Measurements from ENCODE around the gene THBS1.
A peak's percentile ranks its signal among the peaks of the same experiment; 100 is the strongest.

Gene THBS1

GRCh38 chr15:39580485-39581241 is at the start of gene THBS1:
Gene THBS1 (plus strand): TSS chr15:39581079. CDS start chr15:39581858, 779 bp downstream.
- peak; percentile 28 for DNase-seq

DNA sequence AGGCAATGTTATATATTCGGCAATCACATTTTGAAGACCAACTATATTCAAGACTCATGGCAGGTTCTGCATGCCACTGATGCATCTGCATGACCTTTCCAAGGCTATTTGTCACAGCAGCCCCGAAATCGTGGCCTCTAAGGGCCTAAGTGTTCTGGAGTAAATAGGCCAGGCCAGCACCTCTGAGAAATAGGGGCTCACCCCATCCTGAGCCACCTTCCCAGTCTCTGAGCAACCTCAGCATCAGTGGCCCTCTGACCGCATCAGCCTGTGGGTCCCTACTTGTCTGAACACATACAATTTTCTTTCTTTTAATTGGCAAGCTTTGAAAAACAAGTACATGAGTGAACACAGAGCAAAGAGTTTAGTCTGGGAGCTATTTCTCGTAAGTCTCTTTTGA is 45.9 kb upstream of the THBS1 start:
- no peak for DNase-seq

- DNase-seq = no peak
These were observed 45.4 kb upstream of the THBS1 start for GRCh38 chr15:39535466-39535865.

DNA sequence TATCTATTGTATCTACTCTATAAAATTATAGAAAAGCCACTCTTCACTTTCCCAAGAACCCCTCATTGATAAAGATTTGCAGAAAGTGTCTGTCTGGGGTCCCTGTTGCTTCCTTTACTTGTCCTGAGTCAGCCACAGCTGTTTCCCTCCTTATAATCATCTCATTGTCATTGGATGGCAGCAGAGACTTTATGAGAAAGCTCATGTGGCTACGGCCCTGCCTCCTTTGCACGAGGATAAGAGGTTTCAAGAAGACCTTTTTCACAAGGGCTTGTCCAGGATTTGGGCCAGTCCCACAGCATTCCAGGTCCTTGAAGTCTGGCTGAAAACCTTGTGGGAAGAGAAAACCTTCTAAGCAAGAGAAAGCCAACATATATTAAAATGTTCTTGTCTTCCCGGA is 41.9 kb upstream of the THBS1 start:
- DNase-seq = no peak

GRCh38 chr15:39539466-39539865 is 41.4 kb upstream of the THBS1 start:
- no peak for DNase-seq

- no peak for DNase-seq
These were observed 40.8 kb upstream of the THBS1 start for GRCh38 chr15:39539973-39540558.

- no peak for DNase-seq
These were observed 38.4 kb upstream of the THBS1 start for GRCh38 chr15:39542385-39543065.

DNA sequence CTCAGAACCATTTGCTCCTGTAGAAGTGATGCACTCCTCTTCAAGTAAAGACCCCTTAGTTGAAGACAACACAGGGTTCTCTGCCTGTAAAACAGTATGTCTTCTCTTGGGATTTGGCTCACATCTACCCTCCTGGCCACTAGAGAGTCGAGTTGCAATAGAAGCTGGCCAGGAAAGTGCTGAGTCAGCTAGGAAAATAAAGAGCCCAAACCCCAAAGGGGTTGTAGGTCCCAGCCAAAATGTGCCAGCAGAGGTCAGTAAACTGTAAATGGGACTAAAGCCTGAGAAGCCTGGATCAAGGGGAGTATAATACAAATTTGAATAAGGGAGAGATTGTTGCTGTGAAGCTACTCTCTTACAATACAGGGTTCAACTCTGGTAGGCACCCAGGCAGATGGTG is 37.2 kb upstream of the THBS1 start:
- DNase-seq = no peak

DNA sequence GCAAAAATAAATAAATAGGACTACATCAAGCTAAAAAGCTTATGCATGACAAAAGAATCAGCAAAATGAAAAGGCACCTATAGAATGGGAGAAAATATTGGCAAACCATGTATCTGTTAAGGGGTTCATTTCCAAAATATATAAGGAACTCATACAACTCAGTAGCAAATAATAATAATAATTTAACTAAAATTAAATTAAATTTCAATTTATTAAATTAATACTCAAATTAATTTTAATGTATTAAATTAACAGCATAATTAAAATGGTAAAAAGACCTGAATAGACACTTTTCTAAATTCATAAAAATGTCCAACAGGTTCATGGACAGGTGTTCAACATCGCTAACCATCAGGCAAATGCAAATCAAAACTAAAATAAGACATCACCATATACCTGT is 34.0 kb upstream of the THBS1 start:
- no peak for DNase-seq

DNA sequence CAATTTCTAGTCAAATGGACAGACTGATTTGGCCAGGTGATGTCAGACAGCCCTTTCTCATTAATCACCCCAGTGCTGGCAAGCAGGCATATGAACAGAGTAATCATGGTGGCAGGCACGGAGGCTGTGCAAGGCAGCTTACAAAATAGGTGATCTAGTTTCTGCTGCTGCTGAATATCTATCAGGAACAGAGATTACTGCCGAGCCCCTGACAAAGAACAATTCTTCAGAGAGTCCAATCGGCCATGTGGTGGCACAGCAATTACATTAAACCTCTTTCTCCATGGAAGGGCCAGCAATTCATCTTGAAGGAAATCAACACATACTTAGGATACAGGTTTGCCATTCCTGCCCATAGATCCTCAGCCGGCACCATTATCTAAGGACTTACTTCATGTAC is 32.3 kb upstream of the THBS1 start:
- no peak for DNase-seq

GRCh38 chr15:39549912-39550311 is 31.0 kb upstream of the THBS1 start:
- DNase-seq = no peak

GRCh38 chr15:39551476-39551875 is 29.4 kb upstream of the THBS1 start:
- DNase-seq = no peak

DNA sequence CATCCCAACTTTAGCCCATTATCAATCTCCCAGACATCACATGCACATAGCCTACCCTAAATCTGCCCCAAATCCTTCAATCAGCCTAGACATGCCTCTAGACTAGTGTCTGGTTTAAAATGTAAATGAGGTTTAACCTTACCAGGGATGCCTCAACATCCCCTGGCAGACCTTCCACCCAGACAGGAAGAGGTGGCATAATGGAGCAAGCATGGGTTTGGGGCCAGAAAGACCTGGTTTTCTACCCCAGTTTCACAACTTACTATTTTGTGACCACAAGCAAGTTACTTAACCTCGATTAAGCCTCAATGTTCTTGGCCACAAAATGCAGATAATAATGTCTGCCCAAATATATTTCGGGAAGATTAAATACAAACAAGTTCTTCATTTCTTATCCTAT is 28.3 kb upstream of the THBS1 start:
- no peak for DNase-seq

GRCh38 chr15:39553947-39554693 is 26.8 kb upstream of the THBS1 start:
- peak; percentile 44 for DNase-seq

DNA sequence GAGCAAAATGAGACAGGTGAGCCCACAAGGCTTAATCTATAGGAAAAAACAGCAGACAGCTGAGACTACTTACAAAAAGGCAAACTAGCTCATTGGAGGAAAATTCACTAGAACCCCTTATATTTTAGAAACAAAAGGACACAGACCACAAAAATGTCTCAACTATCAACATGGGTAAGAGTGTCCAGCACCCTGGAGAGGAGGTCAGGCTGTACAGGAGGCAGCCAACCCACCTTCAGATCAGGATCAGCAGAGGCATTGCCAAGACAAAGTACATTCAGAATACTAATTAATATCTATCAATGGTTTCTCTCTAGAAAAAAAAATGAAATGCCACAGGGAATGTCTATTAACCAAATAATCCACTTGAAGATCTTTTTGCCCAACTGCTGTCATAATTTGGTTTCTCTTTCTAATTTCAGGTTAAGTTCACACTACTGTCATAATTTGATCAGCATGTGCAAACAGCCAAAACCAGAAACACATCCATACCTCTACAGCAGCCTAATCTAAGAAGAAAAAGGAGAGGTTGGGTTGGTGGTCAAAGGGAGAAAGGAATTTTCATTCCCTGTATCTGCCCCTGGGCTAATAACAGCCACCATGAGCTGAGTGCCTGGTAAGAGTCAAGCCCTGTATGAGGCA is 26.0 kb upstream of the THBS1 start:
- DNase-seq = no peak

- DNase-seq = peak; percentile 7
These were observed 25.0 kb upstream of the THBS1 start for GRCh38 chr15:39555885-39556284.

DNA sequence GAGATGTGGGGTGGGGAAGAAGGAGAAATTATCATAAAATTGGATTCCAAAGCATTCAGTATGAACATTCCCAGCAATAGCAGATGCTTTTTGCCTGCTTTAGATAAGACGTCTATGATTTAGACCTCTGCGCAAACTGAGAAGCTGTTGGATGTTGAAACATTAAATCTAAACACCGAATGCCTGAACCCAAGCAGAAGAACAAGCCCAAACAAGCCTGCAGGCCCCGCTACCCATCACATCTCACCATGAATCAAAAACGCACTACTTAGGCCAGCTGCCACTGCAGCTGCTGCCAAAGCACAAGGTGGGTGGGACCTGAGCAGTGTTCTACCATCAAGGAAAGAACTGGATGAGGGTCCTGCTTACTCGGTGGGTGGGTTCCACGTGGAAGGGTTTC is 24.4 kb upstream of the THBS1 start:
- DNase-seq = peak; percentile 15

DNA sequence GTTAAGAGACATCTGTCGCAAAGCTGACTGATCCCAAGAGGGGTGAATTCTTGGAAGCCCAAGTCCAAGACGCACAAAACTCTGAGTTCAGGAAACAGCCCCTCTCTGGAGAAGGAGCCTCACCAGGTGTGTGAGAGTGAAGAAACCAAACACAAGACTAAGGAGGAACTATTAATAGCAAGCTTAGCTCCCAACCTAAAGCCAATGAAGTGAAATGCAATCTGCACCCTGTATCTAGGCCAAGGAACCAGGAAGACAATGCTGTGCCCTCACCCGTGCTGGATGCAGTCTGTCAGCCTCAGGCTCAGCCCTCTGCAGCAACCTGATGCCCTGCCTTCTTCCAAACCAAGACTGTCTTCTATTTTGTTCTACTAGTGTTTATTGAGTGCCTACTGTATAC is 22.5 kb upstream of the THBS1 start:
- DNase-seq = no peak

DNA sequence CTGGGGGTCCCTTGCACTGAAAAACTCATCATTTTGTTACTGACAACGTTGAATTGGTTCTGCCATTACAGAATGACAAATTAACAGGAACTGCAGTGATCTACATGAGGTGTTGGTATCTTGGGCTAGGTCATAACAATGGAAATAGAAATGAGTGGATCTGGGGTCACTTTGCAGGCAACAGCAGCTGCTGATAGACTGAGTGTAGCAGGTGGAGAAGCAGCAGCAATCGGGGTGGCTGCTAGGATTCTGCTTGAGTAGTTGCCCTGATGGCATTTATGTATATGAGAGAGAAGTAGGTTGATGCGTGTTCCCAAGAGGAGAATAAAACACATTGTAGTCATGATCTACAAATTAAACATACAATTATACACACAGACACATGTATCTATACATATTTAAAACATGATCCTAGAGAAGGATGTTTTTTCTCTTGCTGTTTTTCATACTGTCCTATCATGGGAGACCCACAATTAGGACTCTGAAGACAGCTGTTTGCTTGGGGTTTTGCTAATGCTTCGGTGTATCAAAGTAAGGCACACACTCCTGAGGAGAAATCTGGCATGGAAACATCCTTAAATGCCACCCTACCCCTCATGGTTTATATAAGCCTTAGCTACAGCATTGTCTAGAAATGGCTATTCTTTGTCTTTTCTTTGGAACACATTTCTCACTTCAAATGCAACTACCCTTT is 15.8 kb upstream of the THBS1 start:
- no peak for DNase-seq

GRCh38 chr15:39565851-39566250 is 15.0 kb upstream of the THBS1 start:
- DNase-seq = no peak

GRCh38 chr15:39573287-39573686 is 7.6 kb upstream of the THBS1 start:
- DNase-seq = no peak

DNA sequence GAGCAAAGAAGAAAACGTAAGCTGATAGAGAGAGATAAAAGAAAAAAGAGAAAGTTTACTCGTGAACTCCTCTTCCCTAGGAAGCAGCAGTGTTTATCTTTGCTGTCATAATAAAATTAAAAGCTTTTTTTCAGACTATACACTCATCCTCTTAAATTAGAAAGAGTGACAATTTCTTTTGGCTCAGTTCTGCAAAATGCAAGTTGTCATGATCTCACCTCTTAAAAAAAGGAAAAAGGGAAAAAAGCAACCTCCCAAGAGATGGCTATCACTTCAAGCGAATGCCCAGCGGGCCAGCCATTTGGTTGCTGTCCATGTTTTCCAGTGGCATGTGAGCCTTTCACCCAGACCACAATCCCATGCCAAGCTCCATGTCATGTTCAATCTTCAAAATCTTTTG is 7.0 kb upstream of the THBS1 start:
- no peak for DNase-seq

Measured in DMS79 treated with DMSO at 0.1 percent for 48 hours (cell line).